Fibroblast of lung (primary cell): ENCODE results near the gene ASXL1.

Experiments
- CTCF ChIP-seq, 2 donors: IDR thresholded peaks in 1 of 2; conservative IDR thresholded peaks in 1 of 2; 1 replicate in 1 of 2; 2 replicates in 1 of 2; pipeline ENCODE4 v1.5.1; 2011 to 2012; ENCODE audit warnings: low read length in 2 of 2, control low read depth in 1 of 2, inconsistent platforms in 1 of 2, low read depth in 1 of 2, mild to moderate bottlenecking in 1 of 2
- EZH2 ChIP-seq: IDR thresholded peaks from 2 replicates; pipeline ENCODE4 v1.5.1; 2012; ENCODE audit warnings: low read length, control low read depth, mild to moderate bottlenecking; ENCODE audit errors: missing control alignments

GRCh38 chr20:32478576-32478975, 120.4 kb downstream of the ASXL1 start:
- TF ChIP-seq EZH2 (no peak), CTCF (conservative IDR thresholded peaks at IDR 0.05 in 1 of 2, IDR thresholded peaks at IDR 0.05 in 1 of 2; ENCODE audit: low read depth in 1 of 2, low read length in 2 of 2) (no peak)
